Measurements from ENCODE around the gene CA10. TPM values are rescaled to one million over a fixed set of nuclear protein-coding genes. Genes with fewer than 3 reads are reported as not detected.

CA10 gene
- total and polyA plus RNA-seq, 9 of the 15 experiments (the other 6 are each of a cell fraction or from before 2014, with no cell fraction given): not detected

DNA sequence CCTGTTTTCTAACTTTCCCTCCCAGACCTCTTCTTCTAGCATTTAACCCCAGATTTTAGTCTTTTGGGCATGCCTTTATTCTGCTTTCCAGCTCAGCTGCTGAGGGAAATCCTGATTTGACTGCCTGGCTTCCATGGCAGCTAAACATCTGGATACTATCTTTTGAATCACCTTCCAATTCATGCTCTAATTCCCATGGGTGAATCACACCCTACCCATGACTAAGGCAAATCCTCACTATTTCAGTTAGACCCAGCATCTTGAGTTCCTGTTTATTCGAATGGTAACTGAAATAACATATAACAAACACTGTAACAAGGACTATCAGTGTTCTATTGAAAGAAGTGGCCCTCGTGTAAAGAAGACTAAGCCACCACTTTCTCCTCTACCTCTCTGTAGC, 29.8 kb downstream of the CA10 start:
- Histone ChIP-seq H3K27me3 (ENCODE audit: control insufficient read depth in 2 of 2, insufficient read depth in 2 of 2, low read length in 2 of 2) (no peaks in the 10 kb centered on the region), H3K4me1 (replicated peaks in 1 of 2; ENCODE audit: control insufficient read depth in 2 of 2, insufficient read depth in 2 of 2, low read length in 2 of 2) (no peaks in the 10 kb centered on the region), H3K4me2 (ENCODE audit: insufficient read depth, low read length) (no peak overlapping the region), H3K9me1 (ENCODE audit: control insufficient read depth, insufficient read depth, low read length) (no peaks in the 10 kb centered on the region), H3K27ac (ENCODE audit: extremely low read depth, low read depth, low read length) (no peak overlapping the region), H3K9ac (ENCODE audit: insufficient read depth in 1 of 2, low read depth in 2 of 2, low read length in 2 of 2) (no peak overlapping the region), H3K79me2 (ENCODE audit: control insufficient read depth, insufficient read depth, low read length) (no peaks in the 10 kb centered on the region), H3K36me3 (ENCODE audit: control insufficient read depth, insufficient read depth, low read length) (no peaks in the 10 kb centered on the region), H3K4me3 (no peak overlapping the region), H4K20me1 (replicated peaks; ENCODE audit: control insufficient read depth, insufficient read depth, low read length) (no peaks in the 10 kb centered on the region), H2AFZ (ENCODE audit: low read depth, low read length) (no peak overlapping the region), H3K9me3 (replicated peaks; ENCODE audit: control insufficient read depth, insufficient read depth, low read depth, low read length) (no peaks in the 10 kb centered on the region)
- ATAC-seq (no peak), DNase-seq (ENCODE audit: extremely low read depth in 1 of 4, low spot score in 3 of 4) (no peak), FAIRE-seq (no peak)
- ChIA-PET POLR2A (no interaction called here), CTCF (ENCODE audit: low intra/inter-chr PET ratio) (no interaction called here)
- no TSS peak for BruUV-seq (replicated peaks)
- intact Hi-C loops (cut with micrococcal nuclease) (no loop called here), in situ Hi-C loops (cut with MboI) (no loop called here)
- 0% methylated on average over 2 of the region's 2 CpGs for WGBS (ENCODE audit: insufficient coverage, low coverage, missing lambda C conversion rate)
- no peak for TF ChIP-seq HOXB6 (CRISPR knock-in tag; IDR thresholded peaks at IDR 0.05; ENCODE audit: borderline replicate concordance)
- no peak for TF ChIP-seq CEBPG (CRISPR knock-in tag; IDR thresholded peaks at IDR 0.05)
- no peak for TF ChIP-seq CEBPG (tag; conservative IDR thresholded peaks at IDR 0.05 in 1 of 2, IDR thresholded peaks at IDR 0.05 in 1 of 2)
- no peak for TF ChIP-seq ZNF24 (IDR thresholded peaks at IDR 0.05)
- no peak for TF ChIP-seq GTF2F1 (IDR thresholded peaks at IDR 0.05; ENCODE audit: low read depth, low read length)
- TF ChIP-seq, protein P1, sequence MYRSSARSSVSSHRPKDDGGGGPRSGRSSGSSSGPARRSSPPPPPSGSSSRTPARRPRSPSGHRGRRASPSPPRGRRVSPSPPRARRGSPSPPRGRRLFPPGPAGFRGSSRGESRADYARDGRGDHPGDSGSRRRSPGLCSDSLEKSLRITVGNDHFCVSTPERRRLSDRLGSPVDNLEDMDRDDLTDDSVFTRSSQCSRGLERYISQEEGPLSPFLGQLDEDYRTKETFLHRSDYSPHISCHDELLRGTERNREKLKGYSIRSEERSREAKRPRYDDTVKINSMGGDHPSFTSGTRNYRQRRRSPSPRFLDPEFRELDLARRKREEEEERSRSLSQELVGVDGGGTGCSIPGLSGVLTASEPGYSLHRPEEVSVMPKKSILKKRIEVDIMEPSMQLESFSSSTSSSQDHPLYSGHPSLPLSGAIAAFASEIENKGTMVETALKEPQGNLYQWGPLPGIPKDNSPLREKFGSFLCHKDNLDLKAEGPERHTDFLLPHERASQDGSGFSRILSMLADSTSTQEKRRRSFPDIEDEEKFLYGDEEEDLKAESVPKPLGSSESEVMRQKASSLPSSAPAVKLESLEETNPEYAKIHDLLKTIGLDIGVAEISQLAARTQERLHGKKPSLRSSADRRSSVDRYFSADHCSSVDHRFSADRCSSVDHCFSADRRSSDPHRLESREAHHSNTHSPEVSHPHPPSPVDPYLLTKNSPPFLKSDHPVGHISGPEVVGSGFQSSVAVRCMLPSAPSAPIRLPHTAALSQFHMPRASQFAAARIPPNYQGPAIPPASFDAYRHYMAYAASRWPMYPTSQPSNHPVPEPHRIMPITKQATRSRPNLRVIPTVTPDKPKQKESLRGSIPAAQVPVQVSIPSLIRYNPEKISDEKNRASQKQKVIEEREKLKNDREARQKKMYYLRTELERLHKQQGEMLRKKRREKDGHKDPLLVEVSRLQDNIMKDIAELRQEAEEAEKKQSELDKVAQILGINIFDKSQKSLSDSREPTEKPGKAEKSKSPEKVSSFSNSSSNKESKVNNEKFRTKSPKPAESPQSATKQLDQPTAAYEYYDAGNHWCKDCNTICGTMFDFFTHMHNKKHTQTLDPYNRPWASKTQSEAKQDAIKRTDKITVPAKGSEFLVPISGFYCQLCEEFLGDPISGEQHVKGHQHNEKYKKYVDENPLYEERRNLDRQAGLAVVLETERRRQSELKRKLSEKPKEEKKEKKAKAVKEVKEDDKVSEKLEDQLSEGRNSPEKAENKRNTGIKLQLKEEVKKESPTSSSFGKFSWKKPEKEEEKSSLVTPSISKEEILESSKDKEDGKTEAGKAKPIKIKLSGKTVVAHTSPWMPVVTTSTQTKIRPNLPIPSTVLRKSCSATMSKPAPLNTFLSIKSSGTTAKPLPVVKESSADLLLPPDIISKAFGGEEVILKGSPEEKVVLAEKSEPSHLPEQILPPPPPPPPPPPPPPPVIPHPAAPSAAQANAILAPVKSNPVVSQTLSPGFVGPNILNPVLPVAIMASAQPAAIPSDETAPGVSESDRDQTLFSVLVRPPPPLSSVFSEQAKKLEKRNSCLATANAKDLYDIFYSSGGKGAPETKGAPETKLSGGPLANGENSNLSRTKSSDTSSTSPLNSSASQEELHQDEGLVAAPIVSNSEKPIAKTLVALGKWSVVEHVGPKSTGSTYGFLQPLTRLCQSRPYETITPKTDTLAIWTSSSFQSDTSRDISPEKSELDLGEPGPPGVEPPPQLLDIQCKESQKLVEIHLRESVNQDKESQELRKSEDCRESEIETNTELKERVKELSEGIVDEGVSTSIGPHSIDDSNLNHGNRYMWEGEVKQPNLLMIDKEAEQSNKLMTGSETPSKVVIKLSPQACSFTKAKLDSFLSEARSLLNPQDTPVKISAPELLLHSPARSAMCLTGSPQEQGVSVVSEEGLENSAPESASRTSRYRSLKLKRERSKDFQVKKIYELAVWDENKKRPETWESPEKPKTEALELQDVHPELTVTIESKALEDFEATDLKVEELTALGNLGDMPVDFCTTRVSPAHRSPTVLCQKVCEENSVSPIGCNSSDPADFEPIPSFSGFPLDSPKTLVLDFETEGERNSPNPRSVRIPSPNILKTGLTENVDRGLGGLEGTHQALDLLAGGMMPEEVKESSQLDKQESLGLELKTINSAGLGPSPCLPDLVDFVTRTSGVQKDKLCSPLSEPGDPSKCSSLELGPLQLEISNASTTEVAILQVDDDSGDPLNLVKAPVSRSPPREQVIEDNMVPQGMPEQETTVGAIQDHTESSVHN (IDR thresholded peaks at IDR 0.05; ENCODE audit: borderline replicate concordance in 1 of 2, low read depth in 1 of 2): no peak
- TF ChIP-seq E2F3 (CRISPR knock-in tag; IDR thresholded peaks at IDR 0.05): no peak
- TF ChIP-seq XRCC3 (IDR thresholded peaks at IDR 0.05): no peak
- TF ChIP-seq, protein P2, sequence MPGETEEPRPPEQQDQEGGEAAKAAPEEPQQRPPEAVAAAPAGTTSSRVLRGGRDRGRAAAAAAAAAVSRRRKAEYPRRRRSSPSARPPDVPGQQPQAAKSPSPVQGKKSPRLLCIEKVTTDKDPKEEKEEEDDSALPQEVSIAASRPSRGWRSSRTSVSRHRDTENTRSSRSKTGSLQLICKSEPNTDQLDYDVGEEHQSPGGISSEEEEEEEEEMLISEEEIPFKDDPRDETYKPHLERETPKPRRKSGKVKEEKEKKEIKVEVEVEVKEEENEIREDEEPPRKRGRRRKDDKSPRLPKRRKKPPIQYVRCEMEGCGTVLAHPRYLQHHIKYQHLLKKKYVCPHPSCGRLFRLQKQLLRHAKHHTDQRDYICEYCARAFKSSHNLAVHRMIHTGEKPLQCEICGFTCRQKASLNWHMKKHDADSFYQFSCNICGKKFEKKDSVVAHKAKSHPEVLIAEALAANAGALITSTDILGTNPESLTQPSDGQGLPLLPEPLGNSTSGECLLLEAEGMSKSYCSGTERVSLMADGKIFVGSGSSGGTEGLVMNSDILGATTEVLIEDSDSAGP (CRISPR knock-in tag; IDR thresholded peaks at IDR 0.05): no peak
- no peak for TF ChIP-seq PHB (CRISPR knock-in tag; IDR thresholded peaks at IDR 0.05)
- TF ChIP-seq, protein P3, sequence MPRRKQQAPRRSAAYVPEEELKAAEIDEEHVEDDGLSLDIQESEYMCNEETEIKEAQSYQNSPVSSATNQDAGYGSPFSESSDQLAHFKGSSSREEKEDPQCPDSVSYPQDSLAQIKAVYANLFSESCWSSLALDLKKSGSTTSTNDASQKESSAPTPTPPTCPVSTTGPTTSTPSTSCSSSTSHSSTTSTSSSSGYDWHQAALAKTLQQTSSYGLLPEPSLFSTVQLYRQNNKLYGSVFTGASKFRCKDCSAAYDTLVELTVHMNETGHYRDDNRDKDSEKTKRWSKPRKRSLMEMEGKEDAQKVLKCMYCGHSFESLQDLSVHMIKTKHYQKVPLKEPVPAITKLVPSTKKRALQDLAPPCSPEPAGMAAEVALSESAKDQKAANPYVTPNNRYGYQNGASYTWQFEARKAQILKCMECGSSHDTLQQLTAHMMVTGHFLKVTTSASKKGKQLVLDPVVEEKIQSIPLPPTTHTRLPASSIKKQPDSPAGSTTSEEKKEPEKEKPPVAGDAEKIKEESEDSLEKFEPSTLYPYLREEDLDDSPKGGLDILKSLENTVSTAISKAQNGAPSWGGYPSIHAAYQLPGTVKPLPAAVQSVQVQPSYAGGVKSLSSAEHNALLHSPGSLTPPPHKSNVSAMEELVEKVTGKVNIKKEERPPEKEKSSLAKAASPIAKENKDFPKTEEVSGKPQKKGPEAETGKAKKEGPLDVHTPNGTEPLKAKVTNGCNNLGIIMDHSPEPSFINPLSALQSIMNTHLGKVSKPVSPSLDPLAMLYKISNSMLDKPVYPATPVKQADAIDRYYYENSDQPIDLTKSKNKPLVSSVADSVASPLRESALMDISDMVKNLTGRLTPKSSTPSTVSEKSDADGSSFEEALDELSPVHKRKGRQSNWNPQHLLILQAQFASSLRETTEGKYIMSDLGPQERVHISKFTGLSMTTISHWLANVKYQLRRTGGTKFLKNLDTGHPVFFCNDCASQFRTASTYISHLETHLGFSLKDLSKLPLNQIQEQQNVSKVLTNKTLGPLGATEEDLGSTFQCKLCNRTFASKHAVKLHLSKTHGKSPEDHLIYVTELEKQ (CRISPR knock-in tag; IDR thresholded peaks at IDR 0.05): no peak

Data from K562 (cell line).